ENCODE results near the gene POLR1A.

The POLR1A gene

GRCh38 chr2:86021396-86022378 lies 84.0 kb downstream of the POLR1A start:
- Histone ChIP-seq H3K9me2 (replicated peaks; ENCODE audit: control insufficient read depth, low read length) (no peaks in the 10 kb centered on the region), H3K9me3 (ENCODE audit: control insufficient read depth, insufficient read depth, low read length) (no peaks in the 10 kb centered on the region), H3K4me3 (ENCODE audit: low read length) (no peak overlapping the region), H3K36me3 (ENCODE audit: control insufficient read depth, low read length) (peaks cover 20% of the 10 kb centered on the region), H3K4me1 (ENCODE audit: control insufficient read depth, low read length) (peaks cover 17% of the 10 kb centered on the region), H3K27ac (ENCODE audit: low read depth, low read length) (no peak overlapping the region), H3F3A (ENCODE audit: control insufficient read depth, insufficient read depth) (no peaks in the 10 kb centered on the region), H3K4me2 (ENCODE audit: low read length) (no peak overlapping the region), H3K27me3 (ENCODE audit: control insufficient read depth, low read length) (no peaks in the 10 kb centered on the region), H4K20me1 (ENCODE audit: control insufficient read depth, insufficient read depth, low read depth, low read length) (no peaks in the 10 kb centered on the region), H3K79me2 (ENCODE audit: control insufficient read depth, low read length) (no peaks in the 10 kb centered on the region)
- TF ChIP-seq CTCF (IDR thresholded peaks at IDR 0.05; ENCODE audit: low read depth, low read length, poor library complexity, severe bottlenecking): no peak

- peaks cover 13% of the 10 kb centered on the region for H3K36me3 ChIP-seq (ENCODE audit: control insufficient read depth, low read length)
- H3K27me3 ChIP-seq (ENCODE audit: control insufficient read depth, low read length): no peaks in the 10 kb centered on the region
- no peaks in the 10 kb centered on the region for H3F3A ChIP-seq (ENCODE audit: control insufficient read depth, insufficient read depth)
- H3K4me1 ChIP-seq (ENCODE audit: control insufficient read depth, low read length): peaks cover 23% of the 10 kb centered on the region
- H3K4me2 ChIP-seq (ENCODE audit: low read length): no peak overlapping the region
- no peaks in the 10 kb centered on the region for H3K9me3 ChIP-seq (ENCODE audit: control insufficient read depth, insufficient read depth, low read length)
- TF ChIP-seq EZH2phosphoT487 (IDR thresholded peaks at IDR 0.05; ENCODE audit: borderline replicate concordance, low read length) (no peak), CTCF (IDR thresholded peaks at IDR 0.05; ENCODE audit: low read depth, low read length, poor library complexity, severe bottlenecking) (no peak)
- no peak overlapping the region for H3K4me3 ChIP-seq (ENCODE audit: low read length)
- no peaks in the 10 kb centered on the region for H4K20me1 ChIP-seq (ENCODE audit: control insufficient read depth, insufficient read depth, low read depth, low read length)
- H3K79me2 ChIP-seq (ENCODE audit: control insufficient read depth, low read length): no peaks in the 10 kb centered on the region
- no peaks in the 10 kb centered on the region for H3K9me2 ChIP-seq (replicated peaks; ENCODE audit: control insufficient read depth, low read length)
- no peak overlapping the region for H3K27ac ChIP-seq (ENCODE audit: low read depth, low read length)
Measured at GRCh38 chr2:86020984-86021383, 84.7 kb downstream of the POLR1A start.

GRCh38 chr2:86019121-86019520 lies 86.6 kb downstream of the POLR1A start:
- Histone ChIP-seq H3K4me3 (ENCODE audit: low read length) (no peak overlapping the region), H3K79me2 (ENCODE audit: control insufficient read depth, low read length) (no peaks in the 10 kb centered on the region), H3K4me1 (ENCODE audit: control insufficient read depth, low read length) (peaks cover 25% of the 10 kb centered on the region), H3K4me2 (ENCODE audit: low read length) (no peak overlapping the region), H3K36me3 (ENCODE audit: control insufficient read depth, low read length) (0 out of 2 replicates have a peak, but pooled peaks cover 2% of the 10 kb centered on the region), H3K9me3 (ENCODE audit: control insufficient read depth, insufficient read depth, low read length) (peaks cover 10% of the 10 kb centered on the region; the same call in 1 of the 2 replicates), H3K9me2 (replicated peaks; ENCODE audit: control insufficient read depth, low read length) (no peaks in the 10 kb centered on the region), H3K27ac (ENCODE audit: low read depth, low read length) (no peak overlapping the region), H3F3A (ENCODE audit: control insufficient read depth, insufficient read depth) (no peaks in the 10 kb centered on the region), H3K27me3 (ENCODE audit: control insufficient read depth, low read length) (no peaks in the 10 kb centered on the region), H4K20me1 (ENCODE audit: control insufficient read depth, insufficient read depth, low read depth, low read length) (no peaks in the 10 kb centered on the region)
- TF ChIP-seq EZH2phosphoT487 (IDR thresholded peaks at IDR 0.05; ENCODE audit: borderline replicate concordance, low read length) (no peak), CTCF (IDR thresholded peaks at IDR 0.05; ENCODE audit: low read depth, low read length, poor library complexity, severe bottlenecking) (no peak)
